ENCODE data around the gene SLC26A8.

GRCh38 chr6:35906499-35906846 is 118.0 kb downstream of the SLC26A8 start:
- TF ChIP-seq POLR2AphosphoS5 (IDR thresholded peaks at IDR 0.05) (no peak), POLR2A (IDR thresholded peaks at IDR 0.05; ENCODE audit: low read depth) (no peak)
- TF ChIP-seq, protein P1, sequence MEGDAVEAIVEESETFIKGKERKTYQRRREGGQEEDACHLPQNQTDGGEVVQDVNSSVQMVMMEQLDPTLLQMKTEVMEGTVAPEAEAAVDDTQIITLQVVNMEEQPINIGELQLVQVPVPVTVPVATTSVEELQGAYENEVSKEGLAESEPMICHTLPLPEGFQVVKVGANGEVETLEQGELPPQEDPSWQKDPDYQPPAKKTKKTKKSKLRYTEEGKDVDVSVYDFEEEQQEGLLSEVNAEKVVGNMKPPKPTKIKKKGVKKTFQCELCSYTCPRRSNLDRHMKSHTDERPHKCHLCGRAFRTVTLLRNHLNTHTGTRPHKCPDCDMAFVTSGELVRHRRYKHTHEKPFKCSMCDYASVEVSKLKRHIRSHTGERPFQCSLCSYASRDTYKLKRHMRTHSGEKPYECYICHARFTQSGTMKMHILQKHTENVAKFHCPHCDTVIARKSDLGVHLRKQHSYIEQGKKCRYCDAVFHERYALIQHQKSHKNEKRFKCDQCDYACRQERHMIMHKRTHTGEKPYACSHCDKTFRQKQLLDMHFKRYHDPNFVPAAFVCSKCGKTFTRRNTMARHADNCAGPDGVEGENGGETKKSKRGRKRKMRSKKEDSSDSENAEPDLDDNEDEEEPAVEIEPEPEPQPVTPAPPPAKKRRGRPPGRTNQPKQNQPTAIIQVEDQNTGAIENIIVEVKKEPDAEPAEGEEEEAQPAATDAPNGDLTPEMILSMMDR (IDR thresholded peaks at IDR 0.05), result no peak

All from esophagus muscularis mucosa (tissue), 3 donors.